GM19328 (cell line): ENCODE measurements around the gene TBC1D20.
A peak's percentile ranks its signal among the peaks of the same experiment; 100 is the strongest.

Experiments
- ATAC-seq: cut with Tn5 transposase; IDR thresholded peaks from one replicate; pipeline ENCODE4 v1.9.1; 2021; ENCODE audit warnings: mild to moderate bottlenecking, moderate library complexity; ENCODE audit not compliant: unreplicated experiment

TBC1D20 gene

DNA sequence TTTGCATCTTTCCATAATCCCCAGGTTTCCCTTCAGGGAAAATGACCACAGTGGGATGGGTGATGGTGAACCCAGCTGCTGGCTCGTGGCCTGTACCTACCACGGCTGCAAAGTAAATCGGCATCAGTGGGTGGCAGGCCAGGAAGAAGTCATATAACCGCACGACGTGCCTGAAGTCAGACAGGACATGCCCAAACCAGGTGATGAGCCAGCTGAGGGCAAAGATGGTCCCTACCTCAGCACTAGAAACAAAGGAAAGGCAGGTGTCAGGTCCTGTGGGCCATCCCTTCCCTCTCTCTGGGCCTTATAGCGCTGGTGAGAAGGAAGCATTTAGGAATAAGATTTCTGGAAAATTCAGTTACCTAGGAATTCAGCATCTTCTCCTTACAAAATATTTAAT is 22.2 kb downstream of the TBC1D20 start:
- no peak for ATAC-seq

DNA sequence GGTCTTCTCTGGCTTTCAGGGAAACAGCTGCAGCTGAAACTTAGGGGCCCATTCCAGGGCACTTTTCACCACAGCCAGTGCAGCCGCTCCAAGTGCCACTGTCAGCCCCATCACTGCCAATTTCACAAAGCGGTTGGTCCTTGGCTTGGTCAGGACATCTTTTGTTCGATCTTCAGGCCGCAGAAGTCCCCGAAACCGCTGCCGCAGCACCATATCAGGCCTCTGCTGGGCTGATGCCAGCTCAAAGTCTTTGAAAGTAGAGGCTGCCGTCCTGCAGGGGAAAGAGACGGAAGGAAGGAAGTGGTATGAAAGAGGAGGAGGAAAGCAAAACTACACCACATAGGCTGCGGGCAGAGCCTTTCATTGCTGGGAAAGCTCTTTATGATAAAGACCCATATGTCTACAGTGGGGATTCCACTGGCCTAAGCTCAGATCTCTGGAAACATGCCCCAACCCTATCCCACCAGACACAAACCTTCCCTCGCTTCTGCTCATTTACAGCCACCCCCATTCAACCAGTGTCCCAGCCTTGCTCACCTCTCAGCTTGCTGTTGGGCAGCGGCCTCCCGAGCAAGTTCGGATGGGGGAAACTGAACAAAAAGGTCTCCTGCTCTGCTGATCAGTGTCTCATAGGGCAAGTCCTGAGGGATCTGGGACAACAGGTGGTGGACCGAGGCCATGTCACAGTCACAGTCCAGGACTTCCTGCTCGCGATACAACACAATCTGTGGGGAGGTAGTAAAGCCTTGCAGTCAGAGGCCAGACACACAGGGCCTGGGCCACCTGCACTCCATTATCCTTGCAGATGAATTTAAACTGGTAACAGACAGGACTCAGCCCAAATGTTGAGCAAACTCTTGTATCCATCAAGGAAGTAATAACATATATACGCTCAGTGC is 23.5 kb downstream of the TBC1D20 start:
- no peak for ATAC-seq

DNA sequence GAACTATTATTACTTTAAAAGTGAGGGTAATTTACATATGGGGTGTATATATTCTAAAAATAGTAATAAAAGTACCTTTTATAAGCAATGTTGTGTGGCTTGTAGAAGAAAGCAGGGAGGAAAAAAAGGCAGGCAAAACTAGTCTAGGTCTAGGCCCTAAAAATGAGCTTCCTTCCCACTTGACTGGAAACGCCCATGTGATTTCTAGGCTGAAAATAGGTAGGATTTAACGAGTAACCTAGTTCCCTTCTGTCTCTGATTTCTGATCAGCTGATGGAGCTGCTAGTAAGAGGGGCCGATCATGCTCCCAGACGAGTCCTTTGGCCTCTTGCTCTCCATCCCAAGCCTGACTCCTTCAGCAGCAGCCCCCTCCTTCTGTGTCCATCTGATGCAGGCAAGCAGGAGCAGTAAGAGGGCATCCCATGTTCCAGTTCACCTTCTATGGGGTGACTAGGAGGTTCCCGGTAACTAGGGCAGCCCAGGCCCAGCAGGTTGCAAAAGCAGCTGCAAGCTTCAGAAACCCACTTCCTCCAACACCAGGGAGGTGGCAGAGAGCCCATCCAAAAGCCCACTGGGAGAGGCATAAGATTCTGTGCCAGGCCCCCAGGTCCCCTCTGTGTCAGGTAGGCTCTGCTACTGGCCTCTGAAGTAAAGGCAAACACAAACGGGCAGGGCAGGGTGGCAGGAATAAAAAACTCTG is 24.4 kb downstream of the TBC1D20 start:
- no peak for ATAC-seq

DNA sequence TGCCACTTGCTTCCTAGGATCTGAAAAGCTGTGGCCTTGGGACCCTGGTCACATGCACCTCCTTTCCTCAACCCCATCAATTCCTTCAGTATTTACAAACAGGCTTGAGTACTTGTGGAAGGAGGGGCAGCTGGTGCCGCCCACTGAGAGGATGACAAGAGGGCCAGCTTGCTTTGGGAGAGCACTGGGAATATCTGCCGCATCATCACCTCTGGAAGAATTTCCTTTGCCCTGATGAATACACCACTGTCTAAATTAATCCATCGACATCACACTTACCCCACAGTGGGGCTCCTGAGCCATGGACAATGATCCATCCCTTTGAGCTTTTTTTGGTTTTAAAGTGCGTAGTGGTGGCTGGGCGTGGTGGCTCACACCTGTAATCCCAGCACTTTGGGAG is 25.9 kb downstream of the TBC1D20 start:
- ATAC-seq: no peak

DNA sequence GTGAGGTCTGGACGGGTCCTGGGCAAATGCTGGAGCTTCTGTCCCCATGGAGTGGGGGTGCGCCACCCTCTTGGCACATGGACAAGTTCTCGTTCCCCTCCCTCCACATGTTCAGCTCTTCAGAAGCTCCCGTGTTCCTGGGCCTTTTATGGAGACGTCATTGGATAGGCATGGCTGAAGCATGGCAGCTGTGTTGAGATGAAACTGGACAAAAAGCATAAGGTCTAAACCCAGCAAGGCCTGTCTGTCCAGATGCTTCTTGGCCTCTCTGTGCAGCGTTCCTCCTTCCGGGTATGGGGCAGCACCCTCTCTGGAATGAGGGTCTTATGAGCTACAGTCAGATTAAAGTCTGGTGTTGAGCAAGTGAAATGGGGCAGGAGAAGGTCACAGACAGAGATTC is 26.8 kb downstream of the TBC1D20 start:
- no peak for ATAC-seq

DNA sequence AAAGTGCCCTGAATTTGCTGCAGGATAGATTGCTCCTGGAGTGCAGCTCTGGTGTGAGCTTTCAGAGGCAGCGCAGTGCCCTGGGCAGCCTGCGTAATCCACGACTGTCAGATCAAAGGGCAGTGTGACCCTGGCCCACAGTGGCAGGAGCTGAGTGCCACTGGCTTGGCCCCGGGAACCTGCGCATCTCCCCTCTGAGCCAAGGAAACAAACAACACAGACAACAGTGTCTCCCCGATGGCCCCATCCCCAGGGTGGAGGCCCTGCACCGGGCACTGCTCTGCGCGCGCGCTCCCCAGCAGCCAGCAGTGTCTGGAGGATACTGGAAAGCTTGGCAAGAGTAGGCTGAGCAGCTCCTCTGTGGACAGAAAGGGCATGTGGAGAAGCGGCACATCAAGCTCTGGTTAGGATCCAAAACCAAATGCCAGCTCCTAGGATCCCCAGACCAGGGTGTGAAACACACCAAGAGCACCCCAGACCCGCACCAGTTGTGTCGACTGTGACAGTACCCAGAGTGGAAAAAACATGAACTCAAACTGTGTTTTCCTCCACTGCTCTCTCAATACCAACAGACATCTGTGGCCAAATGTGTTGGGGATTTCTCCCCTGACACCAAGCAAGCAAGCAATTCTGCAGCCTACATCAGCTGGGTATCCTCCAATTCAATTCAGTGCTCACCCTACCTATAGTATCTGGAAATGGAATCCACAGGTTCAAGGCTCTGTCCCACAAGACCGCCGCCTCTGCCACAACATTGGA is 27.5 kb downstream of the TBC1D20 start:
- ATAC-seq: no peak

DNA sequence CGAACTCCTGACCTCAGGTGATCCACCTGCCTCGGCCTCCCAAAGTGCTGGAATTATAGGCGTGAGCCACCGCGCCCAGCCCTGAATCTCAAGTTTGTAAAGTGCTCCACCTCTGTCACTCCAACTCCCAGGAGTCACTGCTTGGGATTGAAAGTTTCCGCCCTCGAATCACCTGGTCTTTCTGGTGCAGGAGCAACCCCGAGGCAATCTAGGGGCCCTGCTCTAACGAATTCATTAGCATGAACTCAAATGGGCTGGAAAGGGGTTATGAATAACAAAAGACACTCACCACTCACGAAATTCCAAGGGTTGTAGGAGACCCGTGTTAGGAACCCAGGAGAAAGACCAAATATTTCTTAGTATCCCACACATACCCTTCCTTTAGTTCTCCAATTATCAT is 28.1 kb downstream of the TBC1D20 start:
- ATAC-seq: no peak

DNA sequence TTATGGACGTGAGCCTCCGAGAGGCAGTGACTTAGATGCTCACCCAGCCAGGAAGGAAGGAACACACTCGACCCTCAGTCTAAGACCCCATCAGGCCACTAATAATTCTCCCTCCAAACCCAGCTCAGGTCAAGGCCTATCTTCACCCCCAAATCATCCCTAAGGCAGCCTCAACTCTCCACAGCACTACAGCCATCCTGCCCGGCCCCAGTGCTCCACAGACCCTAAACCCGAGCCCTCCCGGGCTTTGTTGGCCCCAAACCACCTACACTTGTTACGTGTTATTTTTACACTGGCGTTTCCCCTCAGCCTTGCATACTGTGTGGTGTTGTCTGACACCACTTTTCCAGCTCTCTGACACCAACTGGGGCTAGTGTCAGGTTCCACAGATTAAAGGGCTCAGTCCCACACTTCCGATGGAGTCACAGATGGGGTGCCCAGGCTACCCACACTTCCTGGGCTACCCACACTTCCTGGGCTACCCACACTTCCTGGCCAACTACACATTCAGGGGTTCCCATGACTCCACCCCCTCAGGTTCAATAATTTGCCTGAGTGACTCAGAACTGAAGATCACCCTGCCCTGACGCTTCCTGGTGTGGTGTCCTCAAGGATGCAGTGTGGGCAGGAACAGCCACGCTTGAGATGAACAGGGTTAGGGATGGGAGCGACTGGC is 28.9 kb downstream of the TBC1D20 start:
- peak; percentile 75 for ATAC-seq

DNA sequence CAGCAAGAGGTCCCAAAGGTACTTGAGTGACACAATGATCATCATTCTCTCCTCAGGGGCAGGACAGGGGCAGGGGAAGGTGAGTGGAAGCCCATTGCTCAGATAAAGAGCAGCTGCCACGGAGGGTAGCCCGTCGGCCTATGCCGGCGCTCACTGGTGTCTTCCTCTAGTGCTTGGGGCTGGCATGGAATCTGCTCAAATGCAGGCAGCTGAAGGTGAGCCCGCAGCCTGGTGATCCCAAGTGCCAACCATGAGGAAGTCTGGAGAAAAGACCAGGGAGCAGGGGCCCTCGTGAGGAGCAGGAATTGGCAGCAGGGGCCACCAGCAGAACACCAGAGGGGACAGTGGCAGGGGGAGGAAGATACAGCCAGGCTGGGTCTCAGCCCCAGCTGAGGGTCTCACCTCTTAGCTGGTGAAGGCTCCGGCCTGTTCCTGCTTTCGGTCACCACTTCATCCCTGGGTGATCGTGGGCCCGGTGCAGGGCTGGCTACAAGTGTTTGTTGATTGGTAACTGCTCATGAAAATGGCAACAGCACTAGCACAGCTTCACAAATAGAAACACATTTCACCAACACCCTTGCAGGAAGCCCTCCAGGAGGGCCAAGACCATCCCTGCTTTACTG is 29.5 kb downstream of the TBC1D20 start:
- ATAC-seq: no peak

DNA sequence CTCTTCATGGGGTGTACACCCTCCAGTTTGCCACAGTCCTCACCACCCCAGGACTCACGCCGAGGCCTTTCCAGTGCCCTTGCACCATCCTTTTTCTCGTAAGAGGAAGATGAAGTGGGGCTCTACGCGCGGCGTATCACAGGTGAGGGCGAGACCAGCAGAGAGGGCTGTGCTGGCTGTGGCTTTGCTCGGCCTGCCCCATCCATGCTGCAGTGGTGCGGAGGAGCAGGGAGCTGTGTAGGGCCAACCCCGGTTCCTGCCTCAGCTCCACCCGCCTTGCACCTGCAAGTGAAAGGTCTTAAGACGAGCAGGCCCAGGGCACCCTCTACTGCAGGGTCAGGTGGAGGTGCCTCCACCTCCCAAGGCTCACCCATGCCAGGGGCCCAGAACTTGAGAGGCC is 30.1 kb downstream of the TBC1D20 start:
- ATAC-seq: no peak

DNA sequence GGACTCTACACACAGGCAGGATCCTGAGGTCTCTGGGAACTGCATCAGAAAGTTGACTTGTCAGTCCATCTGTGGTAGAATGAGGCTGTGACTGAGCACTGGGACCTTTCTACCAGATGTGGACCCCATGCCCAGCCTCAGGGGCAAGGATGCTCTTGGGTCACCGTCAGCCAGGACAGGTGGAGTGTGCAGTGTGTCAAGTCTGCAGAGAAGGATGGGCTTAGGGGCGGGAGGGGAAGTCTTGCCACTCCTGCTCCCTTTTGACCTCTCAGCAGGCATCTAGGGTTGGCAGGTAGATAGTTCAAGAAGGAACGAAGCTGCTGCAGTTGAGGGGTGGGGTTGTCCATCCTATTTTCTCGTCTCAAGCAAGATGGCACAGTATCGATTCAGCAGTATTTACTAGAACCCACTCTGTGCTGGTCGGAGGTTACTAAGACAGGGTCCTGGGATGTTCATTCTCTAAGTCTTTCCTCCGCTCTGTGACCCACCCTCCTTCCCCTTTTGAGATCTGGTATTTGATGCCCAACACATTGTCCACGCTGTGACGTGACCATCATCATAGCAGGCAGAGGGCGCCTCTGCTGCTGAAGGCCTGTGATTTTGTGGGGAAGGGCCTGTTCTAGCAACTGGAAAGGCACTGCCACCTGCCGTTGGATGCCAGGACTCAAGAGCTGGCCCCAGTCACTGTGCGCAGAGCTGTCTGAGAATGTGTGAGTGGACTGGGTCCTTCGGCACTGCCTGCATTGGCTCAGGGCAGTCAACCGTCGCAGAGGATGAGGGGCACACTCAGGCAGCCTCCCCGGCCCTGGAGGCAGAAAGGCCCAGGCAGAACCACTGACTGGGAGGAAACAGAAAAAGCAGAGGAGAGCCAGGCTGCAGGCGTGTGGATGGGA is 31.1 kb downstream of the TBC1D20 start:
- ATAC-seq: no peak

DNA sequence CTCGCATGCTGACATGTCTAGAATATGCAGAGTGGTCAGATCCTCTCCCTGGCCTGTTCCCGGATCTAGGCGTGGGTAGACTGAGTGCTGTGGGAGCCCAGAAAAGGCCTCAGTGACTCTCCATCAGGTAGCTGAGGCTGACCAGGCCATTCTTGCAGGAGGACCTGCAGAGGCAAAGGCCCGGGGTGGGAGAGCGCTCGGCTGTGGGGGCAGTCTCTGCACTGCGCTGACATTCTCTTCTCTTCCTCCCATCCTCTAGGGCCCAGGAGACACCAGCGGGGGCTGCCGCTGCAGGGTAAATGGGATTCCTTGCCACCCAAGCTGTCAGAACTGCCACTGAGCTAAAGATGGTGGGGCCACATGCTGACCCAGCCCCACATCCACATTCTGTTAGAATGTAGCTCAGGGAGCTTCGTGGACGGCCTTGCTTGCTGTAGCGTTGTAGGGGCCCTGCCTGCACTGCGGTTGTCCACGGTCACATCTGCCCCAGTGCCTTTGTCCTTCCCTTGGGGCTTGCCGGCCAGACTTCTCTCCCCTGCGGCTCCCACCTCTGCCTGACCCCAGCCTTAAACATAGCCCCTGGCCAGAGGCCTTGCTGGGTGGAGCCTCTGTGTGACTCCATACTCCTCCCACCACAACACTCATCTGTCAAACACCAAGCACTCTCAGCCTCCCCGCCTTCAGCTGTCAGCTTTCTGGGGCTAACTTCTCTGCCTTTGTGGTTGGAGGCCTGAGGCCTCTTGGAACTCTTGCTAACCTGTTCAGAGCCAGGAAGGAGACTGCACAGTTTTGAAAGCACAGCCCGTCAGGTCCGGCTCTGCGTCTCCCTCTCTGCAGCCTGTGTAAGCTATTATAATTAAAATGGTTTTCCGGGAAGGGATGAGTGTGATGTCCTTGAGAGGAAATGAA is 32.0 kb downstream of the TBC1D20 start:
- no peak for ATAC-seq

DNA sequence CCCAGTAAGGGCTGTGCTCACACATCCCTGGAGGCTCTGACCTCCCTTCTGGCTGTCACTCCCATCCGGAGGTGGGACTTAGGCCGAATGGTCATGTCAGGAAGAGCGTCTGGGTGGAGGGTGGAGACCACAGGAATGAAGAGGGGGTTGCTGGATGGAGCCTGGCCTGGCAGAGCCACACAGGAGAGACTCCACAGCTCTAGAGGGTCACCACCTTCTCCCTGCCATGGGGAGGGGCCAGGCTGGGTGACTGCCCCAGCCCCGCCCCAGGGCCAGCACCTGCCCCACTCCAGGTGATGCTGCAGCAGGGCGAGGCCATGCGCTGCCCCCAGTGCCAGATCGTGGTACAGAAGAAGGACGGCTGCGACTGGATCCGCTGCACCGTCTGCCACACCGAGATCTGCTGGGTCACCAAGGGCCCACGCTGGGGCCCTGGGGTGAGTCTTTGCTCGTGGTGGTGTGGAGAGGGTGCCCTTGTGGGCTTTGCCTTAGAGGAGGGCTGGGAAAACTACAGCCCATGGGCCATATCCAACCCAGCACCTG is 33.6 kb downstream of the TBC1D20 start:
- ATAC-seq: no peak

DNA sequence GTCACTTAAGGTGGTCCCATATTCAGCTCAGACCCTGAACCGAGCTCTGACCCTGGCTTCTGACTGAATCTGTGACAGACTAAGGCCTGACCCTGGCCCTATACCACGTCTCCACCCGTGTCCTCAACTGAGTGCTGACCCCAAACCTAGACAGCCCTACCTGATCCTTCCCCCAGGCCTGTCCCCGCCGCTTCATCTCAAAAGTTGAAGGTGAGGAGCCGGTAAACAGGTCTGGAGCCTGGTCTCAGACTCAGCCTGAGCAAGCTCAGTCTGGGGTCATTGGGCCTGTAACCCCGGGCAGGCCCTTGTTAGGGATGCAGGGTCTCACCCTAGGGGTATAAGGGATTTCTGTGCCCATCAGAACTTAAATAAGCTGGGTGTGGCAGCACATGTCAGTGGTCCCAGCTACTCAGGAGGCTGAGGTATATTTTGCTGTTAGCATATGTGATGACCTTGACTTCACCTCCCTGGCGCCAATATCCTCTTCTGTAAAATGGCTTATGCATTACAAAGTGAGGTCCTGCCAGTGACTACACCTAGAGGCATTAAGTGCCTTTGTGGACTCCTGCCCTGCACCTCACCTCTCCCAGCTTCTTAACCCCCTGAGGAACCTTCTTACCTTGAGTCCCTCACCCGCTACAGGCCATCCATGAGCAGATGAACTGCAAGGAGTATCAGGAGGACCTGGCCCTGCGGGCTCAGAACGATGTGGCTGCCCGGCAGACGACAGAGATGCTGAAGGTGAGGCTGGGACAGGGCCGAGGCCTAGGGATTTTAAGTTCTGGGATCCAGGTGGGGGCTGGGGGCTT is 34.3 kb downstream of the TBC1D20 start:
- no peak for ATAC-seq

DNA sequence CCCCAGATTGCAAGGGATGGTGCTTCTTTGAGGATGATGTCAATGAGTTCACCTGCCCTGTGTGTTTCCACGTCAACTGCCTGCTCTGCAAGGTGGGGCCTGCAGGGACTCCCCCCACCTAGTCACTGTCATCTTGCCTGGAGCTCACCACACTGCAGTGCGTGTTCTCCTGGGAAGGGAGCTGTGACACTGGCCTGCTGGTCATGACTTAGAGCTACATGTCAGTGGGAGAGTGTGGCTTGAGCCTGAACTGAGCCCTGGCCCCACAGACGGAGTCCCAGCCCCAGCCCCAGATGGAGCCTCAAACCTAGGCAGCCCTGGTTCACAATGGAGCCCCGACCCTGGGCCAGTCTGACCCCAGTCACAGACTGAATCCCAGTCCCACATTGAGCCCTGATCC is 34.9 kb downstream of the TBC1D20 start:
- no peak for ATAC-seq

DNA sequence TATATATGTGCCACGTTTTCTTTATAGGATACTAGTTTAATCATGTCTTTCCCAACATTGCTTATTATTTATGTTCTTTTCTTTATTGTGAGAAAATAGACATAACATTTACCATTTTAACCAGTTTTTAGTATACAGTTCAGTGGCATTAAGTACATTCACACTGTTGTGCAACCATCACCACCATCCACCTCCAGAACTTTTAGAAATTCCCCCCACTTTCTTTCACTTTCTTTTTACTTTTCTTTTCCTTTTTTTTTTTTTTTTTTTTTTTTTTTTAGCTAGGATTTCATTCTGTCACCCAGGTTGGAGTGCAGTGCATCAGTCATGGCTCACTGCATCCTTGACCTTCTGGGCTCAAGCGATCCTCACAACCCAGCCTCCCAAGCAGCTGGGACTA is 35.8 kb downstream of the TBC1D20 start:
- no peak for ATAC-seq

DNA sequence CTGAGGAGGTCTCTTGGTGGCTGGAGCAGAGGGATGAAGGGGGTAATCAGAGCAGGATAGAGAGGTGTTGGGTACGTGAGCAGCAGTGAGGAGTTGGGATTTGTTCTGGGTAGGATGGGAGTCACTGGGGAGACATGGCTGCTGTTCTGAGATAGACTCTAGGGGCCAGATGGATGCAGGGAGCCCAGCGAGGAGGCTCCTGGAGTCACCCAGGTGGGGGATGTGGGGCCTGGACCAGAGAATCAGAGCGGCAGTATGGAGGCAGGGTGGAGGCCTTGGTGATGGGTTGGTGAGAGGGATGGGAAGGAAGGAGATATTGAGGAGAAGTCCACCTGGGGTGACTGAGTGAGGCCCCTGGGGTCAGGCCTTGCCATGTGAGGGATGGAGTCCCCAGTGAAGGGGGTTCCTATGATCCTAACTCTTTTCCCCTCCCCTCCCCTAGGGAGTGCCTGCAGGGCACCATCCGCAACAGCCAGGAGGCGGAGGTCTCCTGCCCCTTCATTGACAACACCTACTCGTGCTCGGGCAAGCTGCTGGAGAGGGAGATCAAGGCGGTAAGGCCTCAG is 40.6 kb downstream of the TBC1D20 start:
- ATAC-seq: no peak
